ENCODE data around the gene ALG2. TPM values are rescaled to one million over a fixed set of nuclear protein-coding genes. Genes with fewer than 3 reads are reported as not detected.

Gene ALG2
- total and polyA plus RNA-seq, 2 experiments from 2014 or later: 31.5 to 39.7 TPM

GRCh38 chr9:99189186-99189585 lies 32.6 kb downstream of the ALG2 start:
- TF ChIP-seq EZH2 (IDR thresholded peaks at IDR 0.05; ENCODE audit: low read depth, unreplicated experiment) (no peak), CTCF (conservative IDR thresholded peaks at IDR 0.05; ENCODE audit: low read depth in 2 of 2) (no peak)
- Mint-ChIP-seq H3K36me3 (ENCODE audit: low read depth) (no peaks in the 10 kb centered on the region), H3K27me3 (ENCODE audit: insufficient read depth, low read depth, poor library complexity) (peaks cover 4% of the 10 kb centered on the region), H3K4me3 (no peak overlapping the region), H3K4me1 (peaks cover 8% of the 10 kb centered on the region), H3K27ac (no peak overlapping the region), H3K9me3 (no peaks in the 10 kb centered on the region)
- Histone ChIP-seq H3K79me2 (replicated peaks; ENCODE audit: insufficient read depth) (no peaks in the 10 kb centered on the region), H3K4me3 (no peak overlapping the region), H3K27me3 (ENCODE audit: insufficient read depth) (no peaks in the 10 kb centered on the region), H3F3A (replicated peaks; ENCODE audit: low read depth) (no peaks in the 10 kb centered on the region), H4K20me1 (replicated peaks; ENCODE audit: insufficient read depth) (no peaks in the 10 kb centered on the region), H2AFZ (no peak overlapping the region), H3K4me1 (ENCODE audit: insufficient read depth) (peaks cover 9% of the 10 kb centered on the region), H3K9me2 (ENCODE audit: insufficient read depth) (no peaks in the 10 kb centered on the region), H3K36me3 (ENCODE audit: insufficient read depth) (no peaks in the 10 kb centered on the region), H3K4me2 (no peak overlapping the region), H3K27ac (ENCODE audit: low read depth) (no peak overlapping the region)
- ATAC-seq: no peak
- no peak for DNase-seq (ENCODE audit: low spot score)

GRCh38 chr9:99187311-99187710 lies 34.4 kb downstream of the ALG2 start:
- H3K4me3 Mint-ChIP-seq: no peak overlapping the region
- no peak overlapping the region for H3K4me3 ChIP-seq
- ATAC-seq (no peak), DNase-seq (ENCODE audit: low spot score) (no peak)
- H3K27me3 Mint-ChIP-seq (ENCODE audit: insufficient read depth, low read depth, poor library complexity): peaks cover 4% of the 10 kb centered on the region
- H3K9me3 Mint-ChIP-seq: no peaks in the 10 kb centered on the region
- H3K79me2 ChIP-seq (replicated peaks; ENCODE audit: insufficient read depth): no peaks in the 10 kb centered on the region
- no peaks in the 10 kb centered on the region for H3K27me3 ChIP-seq (ENCODE audit: insufficient read depth)
- H3K4me2 ChIP-seq: no peak overlapping the region
- H3K36me3 ChIP-seq (ENCODE audit: insufficient read depth): no peaks in the 10 kb centered on the region
- H4K20me1 ChIP-seq (replicated peaks; ENCODE audit: insufficient read depth): no peaks in the 10 kb centered on the region
- H3K4me1 Mint-ChIP-seq: peaks cover 11% of the 10 kb centered on the region
- H3F3A ChIP-seq (replicated peaks; ENCODE audit: low read depth): no peaks in the 10 kb centered on the region
- no peak overlapping the region for H3K27ac Mint-ChIP-seq
- no peak overlapping the region for H3K27ac ChIP-seq (ENCODE audit: low read depth)
- no peaks in the 10 kb centered on the region for H3K36me3 Mint-ChIP-seq (ENCODE audit: low read depth)
- no peak overlapping the region for H2AFZ ChIP-seq
- peaks cover 13% of the 10 kb centered on the region for H3K4me1 ChIP-seq (ENCODE audit: insufficient read depth)
- TF ChIP-seq ZNF462 (CRISPR knock-in tag; IDR thresholded peaks at IDR 0.05): no peak
- TF ChIP-seq EZH2phosphoT487 (IDR thresholded peaks at IDR 0.05; ENCODE audit: unreplicated experiment): no peak
- no peak for TF ChIP-seq ETS1 (IDR thresholded peaks at IDR 0.05)
- TF ChIP-seq JUNB (IDR thresholded peaks at IDR 0.05; ENCODE audit: unreplicated experiment): no peak
- TF ChIP-seq STAT1 (IDR thresholded peaks at IDR 0.05; ENCODE audit: unreplicated experiment): no peak
- no peak for TF ChIP-seq REST (IDR thresholded peaks at IDR 0.05; ENCODE audit: unreplicated experiment)
- H3K9me2 ChIP-seq (ENCODE audit: insufficient read depth): no peaks in the 10 kb centered on the region
